ENCODE measurements around the gene FBXL16.

The FBXL16 gene

DNA sequence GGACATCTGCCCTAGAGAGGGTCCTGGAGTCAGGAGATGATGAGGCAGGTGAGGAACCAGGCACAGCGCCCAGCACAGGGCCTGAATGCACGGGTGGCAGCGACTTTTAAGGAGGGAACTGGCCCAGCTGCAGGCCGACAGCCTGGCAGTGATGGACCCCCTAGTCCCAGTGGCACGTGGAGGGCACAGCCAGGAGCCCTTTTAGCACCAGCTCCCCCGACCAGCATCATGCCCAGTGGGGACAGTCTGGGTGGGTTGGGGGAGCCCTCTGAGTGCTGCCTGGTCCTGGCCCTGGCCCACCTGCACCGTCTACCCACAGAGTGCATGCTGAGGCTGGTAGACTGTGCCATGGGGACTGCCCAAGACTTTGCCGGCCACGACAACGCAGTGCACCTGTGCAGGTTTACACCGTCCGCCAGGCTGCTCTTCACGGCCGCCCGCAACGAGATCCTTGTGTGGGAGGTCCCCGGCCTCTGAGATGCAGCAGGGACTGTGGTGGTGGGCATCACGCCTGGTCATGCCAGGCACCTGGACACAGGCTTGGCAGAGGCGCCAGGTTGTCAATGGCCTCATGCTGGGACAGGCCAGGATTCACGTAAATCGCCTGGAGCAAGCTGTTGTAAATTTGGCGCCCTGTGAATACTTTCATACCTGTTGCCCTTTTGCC lies 38.4 kb downstream of the FBXL16 start:
- in situ Hi-C loops (cut with MboI; ENCODE audit: low sequenced_read_pairs) = no loop called here

- in situ Hi-C loops (cut with MboI; ENCODE audit: low sequenced_read_pairs) = no loop called here
Measured at GRCh38 chr16:666572-666971, 39.0 kb downstream of the FBXL16 start.

GRCh38 chr16:662597-662996 lies 43.0 kb downstream of the FBXL16 start:
- in situ Hi-C loops (cut with MboI; ENCODE audit: low sequenced_read_pairs) = no loop called here

DNA sequence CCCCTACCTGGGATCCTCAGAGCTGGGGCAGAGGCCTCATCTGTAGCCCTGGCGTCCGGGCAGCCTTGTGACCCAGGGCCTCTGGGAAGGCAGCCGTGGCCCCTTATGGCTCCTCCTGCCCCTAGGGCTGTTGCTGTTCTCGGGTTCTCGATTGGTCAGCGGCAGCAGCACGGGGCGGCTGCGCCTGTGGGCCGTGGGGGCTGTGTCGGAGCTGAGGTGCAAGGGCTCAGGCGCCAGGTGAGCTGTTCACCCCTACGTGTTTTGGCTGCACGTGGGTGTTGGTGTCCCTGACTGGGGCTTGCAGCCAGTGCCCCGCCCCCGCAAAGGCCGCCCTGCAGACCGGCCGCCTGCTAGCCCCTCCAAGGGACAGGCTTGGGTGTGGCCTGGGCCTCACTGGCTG lies 43.5 kb downstream of the FBXL16 start:
- in situ Hi-C loops (cut with MboI; ENCODE audit: low sequenced_read_pairs) = no loop called here

GRCh38 chr16:661184-661821 lies 44.3 kb downstream of the FBXL16 start:
- in situ Hi-C loops (cut with MboI; ENCODE audit: low sequenced_read_pairs) = no loop called here

DNA sequence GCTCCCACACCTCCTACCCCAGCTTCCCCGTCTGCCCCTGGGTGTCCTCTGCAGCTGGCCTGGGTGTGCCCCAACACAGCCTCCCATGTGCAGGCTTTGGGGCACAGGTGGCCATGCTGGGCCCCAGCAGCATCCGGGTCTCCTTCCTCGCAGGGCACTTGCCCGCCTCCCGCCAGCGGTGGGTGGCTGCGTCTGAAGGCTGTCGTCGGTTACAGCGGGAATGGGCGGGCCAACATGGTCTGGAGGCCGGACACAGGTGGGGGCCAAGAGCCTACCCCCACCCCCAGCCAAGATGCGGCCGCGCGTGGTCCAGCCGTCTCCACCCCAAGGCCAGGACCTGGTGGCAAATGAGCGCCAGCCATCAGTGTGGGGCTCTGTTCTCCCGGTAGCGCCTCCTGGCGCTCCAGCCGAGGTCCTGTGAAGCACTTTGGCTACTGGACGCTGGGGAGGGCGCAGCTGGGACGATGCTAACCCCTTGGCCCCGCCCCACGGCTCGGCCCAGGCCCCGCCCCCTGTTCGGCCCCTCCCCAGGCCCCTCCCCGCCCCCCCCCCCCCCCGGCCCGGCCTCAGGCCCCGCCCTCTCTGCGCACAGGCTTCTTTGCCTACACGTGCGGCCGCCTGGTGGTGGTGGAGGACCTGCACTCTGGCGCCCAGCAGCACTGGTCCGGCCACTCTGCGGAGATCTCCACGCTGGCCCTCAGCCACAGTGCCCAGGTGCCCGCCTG lies 45.0 kb downstream of the FBXL16 start:
- in situ Hi-C loops (cut with MboI; ENCODE audit: low sequenced_read_pairs) = no loop called here

DNA sequence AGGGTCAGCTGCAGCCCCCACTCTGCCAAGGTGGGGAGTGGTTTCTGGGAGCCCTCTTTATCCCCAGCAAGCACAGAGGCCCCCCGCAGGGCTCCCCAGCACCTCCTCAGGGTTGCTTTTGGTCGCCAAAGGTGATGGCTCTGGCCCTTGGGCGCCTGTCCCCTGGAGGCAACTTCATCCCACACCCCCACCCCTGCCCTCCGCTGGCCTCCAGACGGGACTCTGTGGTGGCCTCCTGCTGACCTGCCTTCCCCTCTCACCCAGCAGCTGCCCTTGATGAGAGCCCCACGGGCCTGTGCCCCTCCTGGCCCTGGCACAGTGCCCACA lies 45.5 kb downstream of the FBXL16 start:
- in situ Hi-C loops (cut with MboI; ENCODE audit: low sequenced_read_pairs) = no loop called here

- in situ Hi-C loops (cut with MboI; ENCODE audit: low sequenced_read_pairs) = no loop called here
Measured at GRCh38 chr16:659618-660017, 46.0 kb downstream of the FBXL16 start.

DNA sequence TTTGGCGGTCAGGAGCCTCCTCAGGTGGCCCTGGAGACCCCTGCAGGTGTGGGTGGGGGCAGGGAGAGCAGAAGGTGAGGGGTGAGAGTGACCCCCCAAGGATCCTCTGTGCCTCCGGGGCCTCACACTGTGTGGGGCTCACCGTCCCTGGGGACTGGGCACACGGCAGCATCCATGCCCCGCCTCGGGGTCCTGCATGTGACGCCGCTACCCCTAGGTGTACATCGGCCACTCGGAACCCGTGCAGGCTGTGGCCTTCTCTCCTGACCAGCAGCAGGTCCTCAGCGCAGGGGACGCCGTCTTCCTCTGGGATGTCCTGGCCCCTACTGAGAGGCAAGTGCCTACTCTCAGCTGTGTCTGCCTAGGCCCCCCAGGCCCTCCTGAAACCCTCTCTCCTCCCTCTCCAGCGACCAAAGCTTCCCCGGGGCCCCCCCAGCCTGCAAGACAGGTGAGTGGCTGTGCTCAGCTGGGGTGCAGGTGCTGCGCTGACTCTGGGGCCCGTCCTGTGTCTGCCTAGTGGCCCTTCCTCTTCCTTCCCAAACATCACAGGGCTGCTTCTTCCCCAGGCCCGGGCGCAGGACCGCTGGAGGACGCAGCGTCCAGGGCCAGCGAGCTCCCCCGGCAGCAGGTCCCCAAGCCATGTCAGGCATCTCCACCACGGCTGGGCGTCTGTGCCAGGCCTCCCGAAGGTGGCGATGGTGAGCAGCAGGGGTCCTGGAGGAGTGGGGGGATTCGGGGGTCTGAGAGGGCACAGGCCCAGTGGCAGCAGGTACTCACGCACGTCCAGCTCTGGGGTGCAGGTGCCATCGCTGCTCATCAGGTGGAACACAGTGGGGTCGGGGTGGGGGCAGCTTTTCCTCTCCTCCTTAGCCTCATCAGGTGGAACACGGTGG lies 46.7 kb downstream of the FBXL16 start:
- in situ Hi-C loops (cut with MboI; ENCODE audit: low sequenced_read_pairs) = no loop called here

DNA sequence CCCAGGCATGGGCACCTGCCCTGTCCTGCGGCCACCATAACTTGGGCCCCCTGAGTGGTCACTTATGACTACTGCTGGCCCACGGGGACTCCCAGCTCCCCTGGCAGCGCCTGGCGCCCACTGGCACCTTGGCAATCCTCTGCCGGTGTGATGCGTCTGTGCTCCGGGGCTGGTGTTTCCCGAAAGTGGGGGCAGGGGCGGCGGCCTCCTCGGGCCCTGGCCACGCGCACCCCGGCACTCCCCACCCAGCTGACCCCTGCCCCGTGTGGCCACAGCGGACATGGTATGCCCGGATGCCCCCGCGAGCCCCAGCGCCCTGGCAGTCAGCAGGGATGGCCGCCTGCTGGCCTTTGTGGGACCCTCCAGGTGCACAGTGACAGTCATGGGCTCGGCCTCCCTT lies 48.1 kb downstream of the FBXL16 start:
- in situ Hi-C loops (cut with MboI; ENCODE audit: low sequenced_read_pairs) = no loop called here

GRCh38 chr16:654034-654433 lies 51.6 kb downstream of the FBXL16 start:
- in situ Hi-C loops (cut with MboI; ENCODE audit: low sequenced_read_pairs) = no loop called here

DNA sequence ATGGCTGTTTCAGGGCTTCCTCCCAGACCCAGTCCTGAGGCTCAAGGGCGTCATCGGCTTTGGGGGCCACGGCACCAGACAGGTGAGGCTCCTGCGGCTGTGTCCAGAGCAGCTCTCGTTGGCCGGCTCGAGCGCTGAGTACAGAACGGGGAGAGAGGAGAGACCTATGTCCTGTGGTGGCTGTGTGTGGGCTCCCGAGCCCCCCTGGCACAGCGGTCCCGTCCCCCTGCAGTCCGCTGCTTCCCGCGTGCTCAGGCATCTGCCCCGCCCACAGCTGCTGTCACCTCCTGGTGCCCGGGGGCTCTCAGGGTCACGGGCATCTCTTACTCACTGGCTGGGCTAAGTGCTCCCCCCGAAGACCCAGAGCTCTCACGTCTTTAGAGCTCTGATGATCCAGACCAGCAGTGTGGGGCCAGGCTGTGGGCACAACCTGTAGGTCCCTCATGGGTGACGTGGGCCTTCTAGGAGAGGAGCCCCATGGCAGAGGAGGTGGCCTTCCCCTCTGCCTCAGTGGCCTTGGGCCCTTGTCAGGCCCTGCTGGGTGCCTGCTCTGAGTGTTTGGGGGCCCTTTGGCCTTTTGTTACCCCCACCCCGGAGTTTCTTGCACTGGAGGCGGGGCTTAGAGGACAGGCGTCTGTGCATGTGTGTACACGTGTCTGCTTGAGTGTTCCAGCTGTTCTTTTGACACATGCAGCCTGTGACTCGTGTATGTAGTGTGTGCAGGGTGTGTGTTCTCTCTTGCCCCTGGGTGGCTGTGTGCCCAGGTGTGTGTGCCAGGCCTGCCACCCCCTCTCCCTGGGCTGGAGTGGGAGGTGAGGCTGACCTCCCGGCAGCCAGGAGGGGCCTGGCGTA lies 52.9 kb downstream of the FBXL16 start:
- in situ Hi-C loops (cut with MboI; ENCODE audit: low sequenced_read_pairs) = no loop called here

DNA sequence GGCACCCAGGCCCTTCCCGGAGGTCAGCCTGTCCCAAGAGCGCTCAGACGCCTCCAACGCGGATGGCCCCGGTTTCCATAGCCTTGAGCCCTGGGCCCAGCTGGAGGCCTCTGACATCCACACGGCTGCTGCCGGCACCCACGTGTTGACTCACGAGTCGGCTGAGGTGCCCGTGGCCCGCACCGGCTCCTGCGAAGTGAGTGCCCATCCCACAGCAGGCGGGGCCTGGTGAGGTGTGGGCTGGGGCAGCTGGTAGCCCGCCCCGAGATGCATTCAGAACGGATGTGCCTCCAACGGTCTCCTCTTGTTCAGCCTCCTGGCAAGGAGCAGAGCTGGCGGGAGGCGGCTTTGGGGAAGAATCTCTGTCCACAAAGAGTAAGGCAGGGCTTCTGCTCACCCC lies 53.8 kb downstream of the FBXL16 start:
- in situ Hi-C loops (cut with MboI; ENCODE audit: low sequenced_read_pairs) = no loop called here

- in situ Hi-C loops (cut with MboI; ENCODE audit: low sequenced_read_pairs) = no loop called here
Measured at GRCh38 chr16:649631-650030, 56.0 kb downstream of the FBXL16 start.

GRCh38 chr16:648781-649589 lies 56.6 kb downstream of the FBXL16 start, which contains the start of gene WDR90:
TSS of gene WDR90 (plus strand) at chr16:649365. CDS start at chr16:649417, 52 bp downstream.
- in situ Hi-C loops (cut with MboI; ENCODE audit: low sequenced_read_pairs) = no loop called here

DNA sequence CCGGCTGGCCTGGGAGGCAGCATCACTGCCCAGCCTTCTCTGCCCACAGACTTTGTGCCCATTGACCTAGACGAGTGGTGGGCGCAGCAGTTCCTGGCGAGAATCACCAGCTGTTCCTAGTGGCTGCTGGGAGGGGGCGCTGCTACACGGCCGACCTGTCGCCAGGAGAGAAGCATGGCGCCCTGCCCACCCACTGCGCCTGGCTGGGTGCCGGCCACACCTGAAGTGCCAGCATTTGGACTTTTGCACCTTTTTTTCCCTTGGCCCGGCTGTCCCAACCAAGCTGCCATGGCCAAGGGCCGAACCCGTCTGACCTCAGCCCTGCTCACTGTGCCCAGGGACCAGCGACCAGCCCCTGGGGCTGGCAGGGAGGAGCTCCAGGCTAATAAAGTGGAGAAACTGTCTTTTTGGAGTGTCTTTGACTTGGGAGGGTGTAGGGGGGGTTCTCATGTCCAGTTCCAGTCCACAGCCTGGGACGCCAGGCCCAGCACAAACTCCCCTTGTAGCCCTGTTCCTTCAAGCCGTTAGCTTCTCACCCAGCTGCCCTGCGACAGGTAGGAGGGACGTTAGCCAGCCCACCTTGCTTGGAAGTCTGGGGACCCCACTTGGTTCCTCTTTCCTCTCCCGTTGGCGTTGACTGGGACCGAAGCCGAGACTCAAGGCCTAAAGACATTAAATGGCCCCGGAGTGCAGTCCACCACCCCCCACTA lies 57.4 kb downstream of the FBXL16 start:
- in situ Hi-C loops (cut with MboI; ENCODE audit: low sequenced_read_pairs) = no loop called here

- in situ Hi-C loops (cut with MboI; ENCODE audit: low sequenced_read_pairs) = no loop called here
Measured at GRCh38 chr16:647173-647902, 58.3 kb downstream of the FBXL16 start.

- in situ Hi-C loops (cut with MboI; ENCODE audit: low sequenced_read_pairs) = no loop called here
Measured at GRCh38 chr16:646679-647172, 58.9 kb downstream of the FBXL16 start.

All from hTERT RPE-1 (cell line).